GOT3 (cell line): Measurements from ENCODE around the gene ELAVL1.
"Not testable (repeated sequence)": the region's sequence is repeated elsewhere in the genome, so short reads cannot be mapped to it uniquely, and the experiment has no call there.

ENCODE experiments used
- DNase-seq: peaks from one replicate; lab custom pipeline; 2025; ENCODE audit warnings: mixed read lengths; lab: John Stamatoyannopoulos, UW

ELAVL1 gene

GRCh38 chr19:7933828-7934725 lies 71.4 kb downstream of the ELAVL1 start:
- DNase-seq = no peak

DNA sequence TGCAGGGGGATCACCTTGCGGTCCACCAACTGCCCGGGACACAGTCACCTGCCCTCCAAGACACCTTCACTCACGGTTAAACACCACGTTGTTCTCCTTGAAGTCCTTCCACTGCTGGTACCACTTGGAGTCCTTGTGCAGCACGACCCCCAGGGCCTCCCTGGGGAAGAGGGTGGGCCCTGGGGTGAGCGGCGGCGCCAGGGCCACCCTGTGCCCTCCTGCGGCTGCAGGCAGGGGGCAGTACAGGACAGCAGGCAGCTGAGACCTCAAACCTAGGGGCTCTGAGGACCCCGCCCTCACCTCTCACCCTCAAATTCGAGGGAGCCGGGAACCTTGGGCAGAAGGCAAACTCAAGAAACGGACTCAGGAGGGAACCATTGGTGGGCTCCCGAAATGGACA lies 72.0 kb downstream of the ELAVL1 start:
- DNase-seq = no peak

- no peak for DNase-seq
These were observed 72.5 kb downstream of the ELAVL1 start for GRCh38 chr19:7932930-7933300.

DNA sequence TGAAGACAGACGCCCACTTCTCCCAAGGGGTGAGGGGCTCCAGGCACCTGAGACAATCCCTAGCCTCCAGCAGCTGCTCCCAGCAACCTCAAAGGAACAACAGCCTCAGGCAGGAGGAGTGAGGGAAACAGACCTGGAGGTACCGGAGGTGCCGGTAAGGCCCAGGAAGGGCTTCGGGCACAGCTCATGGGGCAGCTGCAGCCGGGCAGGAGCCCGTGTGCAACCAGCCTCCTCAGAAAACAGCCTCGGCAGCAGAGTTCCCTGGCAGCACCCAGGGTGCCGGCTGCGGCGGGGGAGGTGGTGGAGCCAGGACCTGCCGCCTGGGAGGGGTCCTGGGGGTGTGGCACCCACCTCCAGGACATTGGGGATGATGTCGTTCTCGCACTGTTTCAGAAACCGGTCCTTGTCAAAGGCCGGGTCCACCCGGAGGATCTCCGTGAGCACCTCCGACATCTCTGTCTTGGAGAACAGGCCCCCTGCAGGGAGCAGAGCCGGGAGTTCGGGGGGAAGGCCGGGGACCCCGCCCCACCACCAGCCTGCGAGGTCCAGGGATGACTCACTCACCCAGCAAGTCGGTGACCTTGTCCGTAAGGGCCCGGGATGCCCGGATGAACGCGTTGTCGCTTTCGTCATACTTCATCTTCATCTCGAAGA lies 73.0 kb downstream of the ELAVL1 start:
- no peak for DNase-seq

DNA sequence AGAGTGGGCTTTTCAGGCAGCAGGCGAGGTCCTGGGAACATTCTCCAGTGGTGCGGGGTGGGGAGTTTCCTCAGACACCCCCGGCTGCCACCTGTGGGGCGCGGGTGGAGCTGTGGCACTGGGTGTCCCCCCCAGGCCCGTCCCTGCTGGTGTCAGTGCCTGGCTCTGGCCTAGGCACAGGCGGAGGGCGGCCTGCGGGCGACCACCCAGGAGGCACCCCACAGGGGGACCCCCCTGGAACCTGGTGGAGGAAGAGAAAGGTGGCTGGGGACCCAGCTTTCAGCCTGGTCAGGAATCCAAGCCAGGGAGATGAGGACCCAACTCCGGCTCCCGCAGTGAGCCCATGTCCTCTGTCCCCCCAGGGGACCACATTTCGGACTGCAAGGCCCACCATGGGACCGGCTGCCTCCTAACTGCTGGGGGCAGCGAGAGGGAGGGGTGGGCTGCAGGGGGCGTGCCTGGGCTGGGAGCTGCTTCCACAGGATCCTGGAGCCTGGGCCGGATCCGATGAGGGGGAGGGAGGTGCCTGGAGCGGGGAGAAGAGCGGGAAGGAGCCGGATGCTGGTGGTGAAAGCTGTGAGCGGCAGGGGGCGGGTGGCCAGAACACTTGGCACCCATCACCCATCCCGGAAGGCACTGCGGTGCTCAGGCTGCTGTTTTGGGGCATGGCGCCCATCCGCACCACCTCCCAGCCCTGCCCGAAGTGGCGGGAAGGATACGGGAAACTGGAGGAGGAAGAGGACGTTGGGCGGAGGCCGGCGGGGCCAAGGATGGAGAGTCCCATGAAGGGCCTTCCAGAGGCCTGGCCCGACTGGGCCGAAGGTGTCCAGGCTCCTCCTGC lies 74.0 kb downstream of the ELAVL1 start:
- DNase-seq = no peak

DNA sequence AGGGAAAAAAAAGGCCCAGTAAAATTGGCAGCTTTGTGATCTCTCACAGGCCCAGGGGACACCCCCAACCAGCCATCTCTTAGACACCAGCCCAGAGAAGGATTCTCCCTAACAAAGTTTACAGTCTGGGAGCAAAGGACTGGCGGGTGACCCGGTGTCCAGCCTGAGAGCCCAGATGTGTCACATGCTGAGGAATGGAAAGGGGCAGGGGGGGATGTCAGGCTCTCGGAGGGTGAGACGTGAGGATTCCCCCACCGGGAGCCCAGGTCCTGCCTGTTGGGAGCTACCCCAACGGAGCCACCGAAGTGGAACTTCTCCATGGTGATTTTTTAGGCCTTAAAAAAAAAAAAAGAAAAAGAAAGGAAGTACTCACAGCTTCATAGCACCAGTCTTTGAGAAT lies 74.7 kb downstream of the ELAVL1 start:
- DNase-seq = no peak

DNA sequence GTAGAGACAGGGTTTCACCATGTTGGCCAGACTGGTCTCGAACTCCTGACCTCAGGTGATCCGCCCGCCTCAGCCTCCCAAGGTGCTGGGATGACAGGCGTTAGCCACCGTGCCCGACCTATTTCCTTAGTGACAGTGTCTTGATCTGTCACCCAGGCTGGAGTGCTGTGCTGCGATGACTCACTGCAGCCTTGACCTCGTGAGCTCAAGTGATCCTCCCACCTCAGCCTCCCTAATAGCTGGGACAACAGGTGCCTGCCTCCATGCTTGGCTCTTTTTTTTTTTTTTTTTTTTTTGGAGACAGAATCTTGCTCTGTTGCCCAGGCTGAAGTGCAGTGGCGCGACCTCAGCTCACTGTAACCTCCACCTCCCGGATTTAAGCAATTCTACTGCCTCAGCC lies 75.4 kb downstream of the ELAVL1 start:
- DNase-seq = not testable (repeated sequence)

DNA sequence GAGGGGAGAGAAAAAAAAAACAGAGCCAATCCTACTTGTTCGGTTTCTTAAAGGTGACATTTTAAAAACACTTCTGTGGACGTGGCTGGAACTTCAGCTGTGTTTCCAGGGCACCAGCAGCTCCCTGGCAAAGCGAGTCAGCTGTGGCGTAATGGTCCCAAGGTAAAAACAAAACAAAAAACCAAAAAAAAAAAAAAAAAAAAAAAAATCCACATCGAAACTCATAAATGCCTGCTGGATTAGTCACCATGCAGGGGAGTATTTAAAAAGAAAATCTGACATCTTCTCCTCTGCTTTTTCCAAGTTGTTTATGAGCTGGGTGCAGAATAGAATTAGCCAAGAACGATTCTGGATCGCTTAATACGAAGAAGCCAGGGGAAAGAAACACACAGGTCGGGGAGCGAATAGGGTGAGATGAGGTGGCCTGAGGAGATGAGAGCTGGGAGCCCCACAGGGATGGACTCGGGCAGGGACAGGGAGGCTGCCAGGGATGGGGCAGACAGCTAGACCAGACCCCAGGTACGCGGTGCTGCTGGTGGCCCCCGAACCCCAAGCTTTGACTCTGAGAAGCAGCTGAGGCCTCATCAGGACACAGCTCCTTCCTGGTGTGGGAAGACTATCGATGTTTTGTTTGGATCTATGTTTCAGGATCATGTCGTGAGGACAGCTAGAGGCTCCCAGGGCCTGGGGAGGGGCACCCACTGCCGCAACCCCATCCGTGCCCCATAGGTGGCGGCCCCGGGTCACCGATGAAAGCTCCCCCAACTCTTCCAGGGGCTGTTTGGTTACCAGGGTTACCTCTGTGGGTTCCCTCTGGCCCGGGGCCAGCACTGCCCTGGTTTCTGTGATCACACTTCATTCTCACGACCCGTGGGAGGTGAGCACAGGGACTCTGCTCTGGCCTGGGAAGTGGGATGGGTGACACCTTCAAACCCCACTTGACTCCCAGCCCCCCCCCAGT lies 76.4 kb downstream of the ELAVL1 start:
- no peak for DNase-seq

DNA sequence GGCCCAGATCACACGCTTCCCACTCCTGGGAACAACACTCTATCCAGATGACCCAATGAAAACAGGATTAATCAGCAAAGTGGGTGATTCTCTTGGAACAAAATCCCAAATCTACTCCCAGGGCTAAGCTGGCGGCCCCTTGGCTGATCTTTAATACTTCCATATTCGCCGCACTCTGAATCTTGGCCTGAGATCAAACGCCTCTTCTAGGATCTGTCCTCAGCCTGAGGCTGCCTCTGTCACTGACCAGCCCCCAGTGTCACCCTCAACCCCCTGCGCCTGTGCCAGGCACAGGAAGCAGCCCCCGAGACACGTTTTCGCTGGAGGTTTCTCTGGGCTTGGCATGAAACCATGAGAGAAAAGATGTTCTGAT lies 77.1 kb downstream of the ELAVL1 start:
- DNase-seq = no peak

- DNase-seq = no peak
These were observed 77.7 kb downstream of the ELAVL1 start for GRCh38 chr19:7927605-7928333.

DNA sequence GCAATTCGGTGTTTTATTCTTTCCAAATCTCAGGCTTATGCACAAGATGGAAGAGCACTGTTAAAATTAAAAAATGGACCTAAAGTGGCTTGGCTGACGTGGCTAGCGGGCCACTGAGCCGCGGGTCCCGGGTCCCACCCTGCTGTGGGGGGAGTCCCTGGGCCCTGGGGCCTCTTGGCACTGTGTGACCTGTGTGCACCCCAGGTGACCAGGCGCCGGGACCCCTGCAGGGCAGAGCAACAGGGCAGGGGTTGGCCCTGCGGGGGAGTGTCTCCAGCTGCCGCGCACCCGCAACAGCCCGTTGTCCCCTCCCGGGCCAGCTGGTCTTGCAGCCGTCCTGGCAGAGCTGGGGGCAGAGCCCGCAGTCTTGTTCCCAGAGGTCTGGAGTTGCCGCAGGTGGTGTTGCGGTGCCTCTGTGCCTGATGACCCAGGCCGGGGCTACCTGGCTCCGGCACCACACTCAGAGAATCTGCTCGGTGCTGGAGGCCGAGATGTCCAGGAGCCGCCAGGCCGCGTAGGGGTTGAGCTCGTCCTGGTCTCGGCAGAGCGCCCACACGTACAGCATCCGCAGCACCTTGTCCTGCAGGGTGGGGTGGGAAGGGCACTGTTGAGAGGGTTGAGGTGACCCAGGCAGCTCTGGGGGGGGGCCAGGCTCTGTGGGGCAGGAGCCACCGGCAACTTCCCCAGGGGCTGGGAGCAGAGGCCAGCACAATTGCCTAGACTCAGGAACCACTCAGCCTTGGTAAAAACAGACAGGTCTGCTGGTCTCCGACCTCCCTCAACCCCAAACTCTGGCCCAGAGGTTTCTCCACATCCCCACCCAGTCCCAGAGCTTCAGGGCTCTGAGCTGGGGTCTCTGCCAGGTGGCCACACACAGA lies 78.5 kb downstream of the ELAVL1 start:
- DNase-seq = no peak

DNA sequence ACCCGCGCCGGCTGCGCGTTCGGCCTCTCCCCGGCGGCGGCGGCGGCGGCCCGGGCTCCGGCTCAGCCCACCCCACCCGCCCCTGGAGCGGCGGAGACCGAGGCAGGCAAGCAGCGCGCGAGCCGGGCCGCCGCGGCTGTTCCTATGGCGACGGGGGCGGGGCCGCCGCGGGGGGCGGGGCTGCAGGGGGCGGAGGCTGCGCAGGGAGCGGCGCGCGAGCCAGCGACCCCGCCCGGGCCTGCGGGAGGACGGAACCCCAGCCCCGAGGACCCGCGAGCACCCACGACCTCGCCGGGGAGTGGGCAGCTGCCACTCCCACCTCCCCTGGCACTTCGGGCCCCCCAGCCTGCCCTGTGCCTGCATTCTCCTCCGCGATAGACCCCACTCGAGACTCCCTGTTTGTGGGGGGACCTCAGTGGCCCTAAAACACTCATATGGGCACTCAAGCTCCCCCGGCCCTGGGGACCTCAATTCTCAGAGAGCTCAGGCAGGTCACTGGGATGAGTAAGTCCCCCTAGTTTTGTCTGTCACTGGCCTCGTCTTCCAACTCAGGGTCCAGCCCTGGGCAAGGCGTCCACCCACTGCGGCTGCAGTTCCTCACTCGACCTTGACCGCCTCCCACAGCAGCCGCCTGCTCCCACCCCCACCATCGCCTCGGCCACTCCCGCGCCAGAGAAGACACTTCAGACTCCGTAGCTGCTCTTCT lies 79.3 kb downstream of the ELAVL1 start, which contains the start of gene CTXN1:
Gene CTXN1 (minus strand): TSS at position 115 of the 706 bp plus-strand sequence. CDS start 597 bp downstream, outside the sequence.
- no peak for DNase-seq

DNA sequence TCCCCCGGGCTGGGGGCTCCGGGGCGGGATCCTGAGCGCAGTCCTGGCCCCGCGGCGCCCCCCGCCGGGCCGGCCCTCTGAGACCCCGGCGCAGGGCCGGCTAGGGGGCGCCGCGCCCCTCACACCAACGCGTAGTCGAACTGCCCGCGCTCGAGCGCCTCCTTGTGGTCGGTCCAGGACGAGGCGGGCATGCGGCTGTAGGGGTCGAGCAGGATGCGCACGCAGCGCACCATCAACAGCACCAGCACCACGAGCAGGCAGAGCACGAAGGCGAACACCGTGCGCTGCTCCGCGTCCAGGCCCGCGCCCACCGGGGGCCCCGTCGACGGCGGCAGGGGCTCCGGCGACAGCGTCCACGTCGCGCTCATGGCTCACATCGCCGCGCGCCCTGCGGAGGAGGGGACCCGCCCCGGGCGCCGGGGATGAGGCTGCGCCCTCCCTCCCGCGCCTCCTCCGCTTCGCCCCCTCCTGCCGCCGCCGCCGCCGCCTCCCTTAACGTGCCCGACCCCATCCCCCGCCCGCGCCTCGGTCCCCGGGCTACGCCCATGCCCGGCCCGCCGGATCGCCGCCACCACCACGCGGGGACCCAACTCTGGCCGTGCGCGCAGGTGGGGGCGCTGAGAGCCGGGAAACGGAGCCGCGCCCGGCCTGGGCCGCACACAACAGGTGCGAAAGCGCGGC lies 80.1 kb downstream of the ELAVL1 start:
- no peak for DNase-seq

GRCh38 chr19:7924651-7925170 lies 80.7 kb downstream of the ELAVL1 start:
- no peak for DNase-seq

DNA sequence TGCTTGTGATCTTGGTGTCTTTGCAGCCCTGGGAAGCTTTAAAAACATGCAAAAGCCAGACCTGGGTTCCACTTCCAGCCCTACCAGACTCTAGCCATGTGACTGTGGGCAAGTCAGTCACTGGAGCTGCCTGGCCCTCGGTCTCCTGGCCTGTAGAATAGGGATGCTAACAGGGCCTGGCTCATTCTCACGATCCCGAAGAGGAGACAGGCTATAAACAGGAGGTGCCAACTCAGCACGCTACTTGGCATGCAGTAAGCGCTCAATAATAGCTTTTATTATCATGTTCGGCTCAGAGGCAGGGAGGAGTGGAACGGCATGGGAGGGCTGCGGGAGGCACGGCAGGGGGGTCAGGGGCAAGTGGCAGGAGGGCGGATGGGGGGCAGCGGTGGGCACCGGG lies 81.2 kb downstream of the ELAVL1 start:
- DNase-seq = no peak

DNA sequence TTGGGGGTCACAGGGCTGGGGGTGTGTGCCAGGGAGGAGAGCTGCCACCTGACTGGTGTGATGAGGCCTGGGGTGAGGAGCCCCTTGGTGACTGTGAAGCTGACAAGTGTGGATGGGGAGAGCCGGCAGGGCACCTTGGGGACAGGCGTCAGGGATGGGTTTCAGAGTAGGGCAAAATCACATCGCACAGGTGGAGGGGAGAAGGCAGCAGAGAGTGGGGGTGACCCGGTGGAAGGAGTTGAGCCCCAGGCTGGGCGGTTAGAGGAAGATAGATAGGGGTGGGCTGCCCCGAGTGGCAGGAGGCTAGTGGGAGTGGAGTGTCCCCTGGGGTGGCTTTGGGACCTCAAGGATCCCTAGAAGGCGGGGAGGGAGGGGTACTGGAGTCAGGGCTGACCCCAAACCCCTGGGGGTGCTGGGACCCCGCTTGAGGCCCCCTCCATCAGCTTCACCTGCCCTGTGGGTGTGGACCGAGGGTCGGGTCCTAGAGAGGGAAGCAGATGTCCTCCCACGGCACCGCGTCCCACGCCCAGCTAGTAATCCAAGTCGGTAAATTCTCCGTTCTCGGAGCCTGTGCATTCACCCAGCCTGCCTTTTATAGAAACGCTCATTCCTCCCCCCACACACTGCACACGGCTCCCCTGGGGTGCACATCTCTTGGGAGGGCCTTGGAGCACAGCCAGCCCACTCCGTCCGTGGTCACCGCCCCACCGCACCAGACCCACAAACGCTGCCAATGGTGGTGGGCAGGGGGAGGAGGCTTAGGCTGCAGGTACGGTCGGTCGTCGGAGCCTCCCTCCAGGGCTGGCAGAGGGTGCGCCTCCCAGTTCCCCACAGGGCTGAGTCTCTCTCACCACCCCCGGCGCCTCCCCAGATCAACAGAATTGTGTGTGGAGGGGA lies 81.9 kb downstream of the ELAVL1 start:
- DNase-seq = no peak

GRCh38 chr19:7922836-7923195 lies 82.6 kb downstream of the ELAVL1 start:
- DNase-seq = no peak
